Loucy (cell line): ENCODE data around the gene NID1.

Experiments used
- H2AFZ ChIP-seq: fragments of 200-600 bp; sonication (generic); 2 replicates; pipeline ENCODE4 v1.6.0; 2016; ENCODE audit warnings: antibody characterized with exemption, mild to moderate bottlenecking, low read length, moderate library complexity
- H3F3A ChIP-seq: fragments of 200-600 bp; 2 replicates; pipeline ENCODE4 v1.6.0; 2016; ENCODE audit warnings: antibody characterized with exemption, low read depth, mild to moderate bottlenecking
- H3K27me3 ChIP-seq: fragments of 200-600 bp; sonication (generic); 2 replicates; pipeline ENCODE4 v1.6.1; 2014; ENCODE audit warnings: low read length, mild to moderate bottlenecking; ENCODE audit not compliant: insufficient read depth, poor library complexity, severe bottlenecking
- H3K36me3 ChIP-seq: fragments of 200-600 bp; sonication (generic); 2 replicates; pipeline ENCODE4 v1.6.1; 2016; ENCODE audit warnings: low read length; ENCODE audit not compliant: insufficient read depth
- H3K4me1 ChIP-seq: fragments of 200-600 bp; sonication (generic); 2 replicates; pipeline ENCODE4 v1.5.1; 2014; ENCODE audit warnings: low read length, mild to moderate bottlenecking; ENCODE audit not compliant: insufficient read depth, poor library complexity, severe bottlenecking
- H3K4me2 ChIP-seq: fragments of 200-600 bp; sonication (generic); 2 replicates; pipeline ENCODE4 v1.6.0; 2014; ENCODE audit warnings: antibody characterized with exemption, low read length, low read depth, mild to moderate bottlenecking; ENCODE audit not compliant: poor library complexity, severe bottlenecking
- H3K4me3 ChIP-seq: fragments of 200-600 bp; sonication (generic); 2 replicates; pipeline ENCODE4 v1.5.1; 2014; ENCODE audit warnings: low read length, mild to moderate bottlenecking, mixed read lengths; ENCODE audit not compliant: poor library complexity, severe bottlenecking
- H3K79me2 ChIP-seq: fragments of 200-600 bp; sonication (generic); 2 replicates; pipeline ENCODE4 v1.6.1; 2014; ENCODE audit warnings: low read length; ENCODE audit not compliant: insufficient read depth
- H3K9ac ChIP-seq: fragments of 200-600 bp; sonication (generic); 2 replicates; pipeline ENCODE4 v1.6.0; 2014; ENCODE audit warnings: mild to moderate bottlenecking, low read depth, low read length, moderate library complexity; ENCODE audit not compliant: poor library complexity, severe bottlenecking
- H3K9me2 ChIP-seq: fragments of 200-600 bp; sonication (generic); replicated peaks from 2 replicates; pipeline ENCODE4 v1.6.1; 2016; ENCODE audit warnings: low read depth, low read length, mixed read lengths
- H3K9me3 ChIP-seq: fragments of 200-600 bp; sonication (generic); 2 replicates; pipeline ENCODE4 v1.6.1; 2014; ENCODE audit warnings: mild to moderate bottlenecking, antibody characterized with exemption, low read length, low read depth; ENCODE audit not compliant: insufficient read depth
- H4K20me1 ChIP-seq: fragments of 200-600 bp; sonication (generic); 2 replicates; pipeline ENCODE4 v1.6.0; 2014; ENCODE audit warnings: antibody characterized with exemption, low read length, mild to moderate bottlenecking; ENCODE audit not compliant: insufficient read depth, poor library complexity, severe bottlenecking
- CTCF ChIP-seq: fragments of 200-600 bp; sonication (generic); conservative IDR thresholded peaks from 2 replicates; pipeline ENCODE4 v1.5.1; 2014; ENCODE audit warnings: mild to moderate bottlenecking, antibody characterized with exemption, low read length
- EZH2phosphoT487 ChIP-seq: fragments of 200-600 bp; IDR thresholded peaks from 2 replicates; pipeline ENCODE4 v1.6.1; 2018; ENCODE audit warnings: antibody characterized with exemption, mild to moderate bottlenecking, moderate library complexity, borderline replicate concordance

NID1 gene

GRCh38 chr1:236021424-236022135 lies 43.3 kb downstream of the NID1 start:
- Histone ChIP-seq H3F3A (no peaks in the 10 kb centered on the region), H3K4me2 (no peak overlapping the region)

GRCh38 chr1:236020359-236021219 lies 44.3 kb downstream of the NID1 start:
- H3F3A ChIP-seq: no peaks in the 10 kb centered on the region
- H3K27me3 ChIP-seq: no peaks in the 10 kb centered on the region
- TF ChIP-seq EZH2phosphoT487 (no peak), CTCF (no peak)
- no peak overlapping the region for H2AFZ ChIP-seq
- H3K79me2 ChIP-seq: no peaks in the 10 kb centered on the region
- no peaks in the 10 kb centered on the region for H3K4me1 ChIP-seq
- H3K9me3 ChIP-seq: no peaks in the 10 kb centered on the region
- H4K20me1 ChIP-seq: no peaks in the 10 kb centered on the region
- H3K4me3 ChIP-seq: no peak overlapping the region
- no peak overlapping the region for H3K9ac ChIP-seq
- no peaks in the 10 kb centered on the region for H3K9me2 ChIP-seq
- no peaks in the 10 kb centered on the region for H3K36me3 ChIP-seq
- H3K4me2 ChIP-seq: no peak overlapping the region

More at GRCh38 chr1:236021424-236022135, 43.3 kb downstream of the NID1 start:
- Histone ChIP-seq H3K27me3 (no peaks in the 10 kb centered on the region), H3K4me1 (no peaks in the 10 kb centered on the region), H3K9me2 (no peaks in the 10 kb centered on the region), H3K9ac (no peak overlapping the region), H4K20me1 (no peaks in the 10 kb centered on the region), H3K79me2 (no peaks in the 10 kb centered on the region), H2AFZ (no peak overlapping the region), H3K36me3 (no peaks in the 10 kb centered on the region), H3K4me3 (no peak overlapping the region), H3K9me3 (no peaks in the 10 kb centered on the region)
- TF ChIP-seq CTCF (no peak), EZH2phosphoT487 (no peak)

GRCh38 chr1:236018885-236019453 lies 45.9 kb downstream of the NID1 start:
- Histone ChIP-seq H3K4me3 (no peak overlapping the region), H3K79me2 (no peaks in the 10 kb centered on the region), H2AFZ (no peak overlapping the region), H3K9me2 (no peaks in the 10 kb centered on the region), H3F3A (no peaks in the 10 kb centered on the region), H3K4me1 (no peaks in the 10 kb centered on the region), H3K9ac (no peak overlapping the region), H3K27me3 (no peaks in the 10 kb centered on the region), H3K36me3 (no peaks in the 10 kb centered on the region), H3K4me2 (no peak overlapping the region), H4K20me1 (no peaks in the 10 kb centered on the region), H3K9me3 (no peaks in the 10 kb centered on the region)
- no peak for TF ChIP-seq CTCF
- no peak for TF ChIP-seq EZH2phosphoT487
